ENCODE measurements around the gene STAT6. TPM values are rescaled to one million over a fixed set of nuclear protein-coding genes. Genes with fewer than 3 reads are reported as not detected.

Gene STAT6
- total and polyA plus RNA-seq, 10 of the 15 experiments (the other 5 are each of a cell fraction or from before 2014, with no cell fraction given) = 14.2 to 176 (median 89.6) TPM

DNA sequence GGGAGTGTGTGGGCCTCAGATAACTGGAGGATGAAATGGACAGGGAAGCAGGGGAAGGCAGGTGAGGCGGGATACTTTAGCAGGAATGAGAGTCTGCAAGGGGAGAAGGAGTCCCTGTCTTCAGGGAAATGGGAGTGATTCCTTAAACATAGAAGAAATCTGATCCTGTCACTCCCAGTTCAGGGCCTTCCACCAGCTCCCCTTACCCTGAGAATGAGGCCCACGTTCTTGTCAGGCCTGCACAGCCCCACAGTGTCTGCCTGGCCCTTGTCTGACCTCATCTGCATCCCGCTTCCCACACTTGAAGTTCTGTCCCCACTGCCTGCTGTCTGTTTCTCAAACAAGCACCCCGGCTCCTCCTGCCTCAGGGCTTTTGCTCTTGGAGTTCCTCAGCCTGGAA lies 48.9 kb upstream of the STAT6 start (continued):
- TF ChIP-seq NFYB (IDR thresholded peaks at IDR 0.05; ENCODE audit: insufficient read depth, low read depth, low read length) = no peak

DNA sequence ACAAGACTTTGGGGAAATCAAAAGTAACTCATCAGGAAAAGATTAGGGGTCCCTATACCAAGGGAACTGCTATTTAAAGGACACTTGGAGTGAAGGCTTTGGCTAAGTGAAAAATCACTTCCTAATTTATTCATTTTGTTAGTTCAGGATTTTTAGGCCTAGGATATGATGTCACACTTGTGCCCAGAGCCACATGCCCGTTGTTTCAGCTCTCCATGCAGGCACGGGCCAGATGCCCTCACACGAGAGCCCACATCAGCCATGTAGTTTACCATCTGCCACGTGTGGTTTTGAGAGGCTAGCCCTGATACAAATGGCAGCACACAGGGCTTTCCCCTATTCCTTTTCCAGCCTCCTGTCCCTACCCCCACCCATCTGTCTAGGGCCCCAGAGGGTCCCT lies 48.1 kb upstream of the STAT6 start:
- H4K20me1 ChIP-seq (ENCODE audit: control insufficient read depth, insufficient read depth) = no peaks in the 10 kb centered on the region
- no peak overlapping the region for H2AFZ ChIP-seq (ENCODE audit: control insufficient read depth, low read depth, low read length)
- H3K4me3 ChIP-seq = no peak overlapping the region
- H3K27ac ChIP-seq (ENCODE audit: control insufficient read depth, insufficient read depth) = no peak overlapping the region
- RAD21 ChIA-PET (ENCODE audit: unreplicated experiment) = no interaction called here
- H3K9ac ChIP-seq (ENCODE audit: control insufficient read depth, insufficient read depth, low read length) = no peak overlapping the region
- H3K79me2 ChIP-seq (ENCODE audit: control insufficient read depth, insufficient read depth, low read length) = no peaks in the 10 kb centered on the region
- SMC1A ChIA-PET (ENCODE audit: uncharacterized antibody, unreplicated experiment) = no interaction called here
- no TSS peak for BruUV-seq (replicated peaks)
- FAIRE-seq (no peak), DNase-seq (ENCODE audit: low read depth, low spot score) (no peak), ATAC-seq (no peak)
- POLR2A ChIA-PET = no interaction called here
- no peaks in the 10 kb centered on the region for H3K9me3 ChIP-seq (replicated peaks; ENCODE audit: control insufficient read depth, insufficient read depth, low read length)
- CTCF ChIA-PET = no interaction called here
- 50% methylated on average over 4 of the region's 4 CpGs for WGBS (ENCODE audit: insufficient coverage, insufficient replicate concordance, low lambda C conversion rate, missing lambda C conversion rate)
- H3K27me3 ChIP-seq (replicated peaks in 1 of 2; ENCODE audit: control insufficient read depth in 2 of 2, insufficient read depth in 2 of 2, low read length in 1 of 2) = no peaks in the 10 kb centered on the region
- H3K36me3 ChIP-seq (ENCODE audit: control insufficient read depth in 2 of 2, insufficient read depth in 2 of 2, low read length in 1 of 2) = no peaks in the 10 kb centered on the region
- intact Hi-C loops (cut with micrococcal nuclease; ENCODE audit: unreplicated experiment) = no loop called here
- no peak for TF ChIP-seq STAT1 (conservative IDR thresholded peaks at IDR 0.05)
- TF ChIP-seq SRF (IDR thresholded peaks at IDR 0.05; ENCODE audit: low read depth in 2 of 2, low read length in 2 of 2) = no peak
- no peak for TF ChIP-seq CBX5 (IDR thresholded peaks at IDR 0.05; ENCODE audit: low read depth)
- no peak for TF ChIP-seq TCF7 (IDR thresholded peaks at IDR 0.05; ENCODE audit: borderline replicate concordance)
- TF ChIP-seq MYB (IDR thresholded peaks at IDR 0.05; ENCODE audit: borderline replicate concordance, low read depth, low read length) = no peak
- TF ChIP-seq FOXM1 (IDR thresholded peaks at IDR 0.05; ENCODE audit: low read depth, low read length) = no peak
- TF ChIP-seq YY1 (IDR thresholded peaks at IDR 0.05; ENCODE audit: low read depth, low read length) = no peak
- TF ChIP-seq SUPT20H (IDR thresholded peaks at IDR 0.05; ENCODE audit: borderline replicate concordance, control insufficient read depth, low read depth, low read length) = no peak
- no peak for TF ChIP-seq MTA3 (IDR thresholded peaks at IDR 0.05; ENCODE audit: borderline replicate concordance, low read length)
- TF ChIP-seq NRF1 (conservative IDR thresholded peaks at IDR 0.05; ENCODE audit: low read depth, low read length) = no peak
- TF ChIP-seq IKZF1 (conservative IDR thresholded peaks at IDR 0.05) = no peak
- no peak for TF ChIP-seq BMI1 (IDR thresholded peaks at IDR 0.05; ENCODE audit: borderline replicate concordance)
- TF ChIP-seq, protein P1, sequence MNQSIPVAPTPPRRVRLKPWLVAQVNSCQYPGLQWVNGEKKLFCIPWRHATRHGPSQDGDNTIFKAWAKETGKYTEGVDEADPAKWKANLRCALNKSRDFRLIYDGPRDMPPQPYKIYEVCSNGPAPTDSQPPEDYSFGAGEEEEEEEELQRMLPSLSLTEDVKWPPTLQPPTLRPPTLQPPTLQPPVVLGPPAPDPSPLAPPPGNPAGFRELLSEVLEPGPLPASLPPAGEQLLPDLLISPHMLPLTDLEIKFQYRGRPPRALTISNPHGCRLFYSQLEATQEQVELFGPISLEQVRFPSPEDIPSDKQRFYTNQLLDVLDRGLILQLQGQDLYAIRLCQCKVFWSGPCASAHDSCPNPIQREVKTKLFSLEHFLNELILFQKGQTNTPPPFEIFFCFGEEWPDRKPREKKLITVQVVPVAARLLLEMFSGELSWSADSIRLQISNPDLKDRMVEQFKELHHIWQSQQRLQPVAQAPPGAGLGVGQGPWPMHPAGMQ (IDR thresholded peaks at IDR 0.05; ENCODE audit: borderline replicate concordance) = no peak
- TF ChIP-seq, protein P2, sequence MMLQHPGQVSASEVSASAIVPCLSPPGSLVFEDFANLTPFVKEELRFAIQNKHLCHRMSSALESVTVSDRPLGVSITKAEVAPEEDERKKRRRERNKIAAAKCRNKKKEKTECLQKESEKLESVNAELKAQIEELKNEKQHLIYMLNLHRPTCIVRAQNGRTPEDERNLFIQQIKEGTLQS (IDR thresholded peaks at IDR 0.05; ENCODE audit: borderline replicate concordance, extremely low read depth, low read depth, low read length) = no peak
- no peak for TF ChIP-seq SIX5 (IDR thresholded peaks at IDR 0.05; ENCODE audit: low read depth, low read length, severe bottlenecking)
- TF ChIP-seq, protein P3, sequence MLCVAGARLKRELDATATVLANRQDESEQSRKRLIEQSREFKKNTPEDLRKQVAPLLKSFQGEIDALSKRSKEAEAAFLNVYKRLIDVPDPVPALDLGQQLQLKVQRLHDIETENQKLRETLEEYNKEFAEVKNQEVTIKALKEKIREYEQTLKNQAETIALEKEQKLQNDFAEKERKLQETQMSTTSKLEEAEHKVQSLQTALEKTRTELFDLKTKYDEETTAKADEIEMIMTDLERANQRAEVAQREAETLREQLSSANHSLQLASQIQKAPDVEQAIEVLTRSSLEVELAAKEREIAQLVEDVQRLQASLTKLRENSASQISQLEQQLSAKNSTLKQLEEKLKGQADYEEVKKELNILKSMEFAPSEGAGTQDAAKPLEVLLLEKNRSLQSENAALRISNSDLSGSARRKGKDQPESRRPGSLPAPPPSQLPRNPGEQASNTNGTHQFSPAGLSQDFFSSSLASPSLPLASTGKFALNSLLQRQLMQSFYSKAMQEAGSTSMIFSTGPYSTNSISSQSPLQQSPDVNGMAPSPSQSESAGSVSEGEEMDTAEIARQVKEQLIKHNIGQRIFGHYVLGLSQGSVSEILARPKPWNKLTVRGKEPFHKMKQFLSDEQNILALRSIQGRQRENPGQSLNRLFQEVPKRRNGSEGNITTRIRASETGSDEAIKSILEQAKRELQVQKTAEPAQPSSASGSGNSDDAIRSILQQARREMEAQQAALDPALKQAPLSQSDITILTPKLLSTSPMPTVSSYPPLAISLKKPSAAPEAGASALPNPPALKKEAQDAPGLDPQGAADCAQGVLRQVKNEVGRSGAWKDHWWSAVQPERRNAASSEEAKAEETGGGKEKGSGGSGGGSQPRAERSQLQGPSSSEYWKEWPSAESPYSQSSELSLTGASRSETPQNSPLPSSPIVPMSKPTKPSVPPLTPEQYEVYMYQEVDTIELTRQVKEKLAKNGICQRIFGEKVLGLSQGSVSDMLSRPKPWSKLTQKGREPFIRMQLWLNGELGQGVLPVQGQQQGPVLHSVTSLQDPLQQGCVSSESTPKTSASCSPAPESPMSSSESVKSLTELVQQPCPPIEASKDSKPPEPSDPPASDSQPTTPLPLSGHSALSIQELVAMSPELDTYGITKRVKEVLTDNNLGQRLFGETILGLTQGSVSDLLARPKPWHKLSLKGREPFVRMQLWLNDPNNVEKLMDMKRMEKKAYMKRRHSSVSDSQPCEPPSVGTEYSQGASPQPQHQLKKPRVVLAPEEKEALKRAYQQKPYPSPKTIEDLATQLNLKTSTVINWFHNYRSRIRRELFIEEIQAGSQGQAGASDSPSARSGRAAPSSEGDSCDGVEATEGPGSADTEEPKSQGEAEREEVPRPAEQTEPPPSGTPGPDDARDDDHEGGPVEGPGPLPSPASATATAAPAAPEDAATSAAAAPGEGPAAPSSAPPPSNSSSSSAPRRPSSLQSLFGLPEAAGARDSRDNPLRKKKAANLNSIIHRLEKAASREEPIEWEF (IDR thresholded peaks at IDR 0.05; ENCODE audit: insufficient replicate concordance, low read depth, low read length) = no peak
- no peak for TF ChIP-seq IRF4 (IDR thresholded peaks at IDR 0.05; ENCODE audit: low read depth, low read length)
- no peak overlapping the region for H3K4me2 ChIP-seq (ENCODE audit: control insufficient read depth, insufficient read depth)
- in situ Hi-C loops (cut with MboI) = no loop called here
- H3K4me1 ChIP-seq (ENCODE audit: control insufficient read depth, insufficient read depth, low read length) = peaks cover 4% of the 10 kb centered on the region; the same call in 1 of the 2 replicates
